OCI-LY3 (cell line): ENCODE data around the gene SLC4A8.

Source experiments
- H2AFZ ChIP-seq: fragments of 200-600, 300-600 bp; shearing (Covaris generic); 2 replicates; pipeline ENCODE4 v1.6.0; 2014; ENCODE audit warnings: antibody characterized with exemption, low read depth, low read length
- H3K27ac ChIP-seq: fragments of 200-600, 300-600 bp; sonication (generic); 2 replicates; pipeline ENCODE4 v1.5.1; 2014; ENCODE audit warnings: mild to moderate bottlenecking, low read length, moderate library complexity, mixed read lengths
- H3K27me3 ChIP-seq: fragments of 200-600, 300-600 bp; sonication (generic); 2 replicates; pipeline ENCODE4 v1.6.1; 2014; ENCODE audit warnings: low read depth, low read length, mixed read lengths
- H3K36me3 ChIP-seq: fragments of 200-600, 300-600 bp; sonication (generic); replicated peaks from 2 replicates; pipeline ENCODE3; 2014; ENCODE audit warnings: low read depth, low read length, mixed read lengths
- H3K4me1 ChIP-seq: fragments of 300-600, 200-600 bp; sonication (generic); 2 replicates; pipeline ENCODE4 v1.6.1; 2014; ENCODE audit warnings: low read length, mixed read lengths
- H3K4me2 ChIP-seq: fragments of 200-600, 300-600 bp; sonication (generic); 2 replicates; pipeline ENCODE4 v1.6.1; 2014; ENCODE audit warnings: low read length, mixed read lengths
- H3K4me3 ChIP-seq: fragments of 300-600, 200-600 bp; sonication (generic); 2 replicates; pipeline ENCODE4 v1.5.1; 2014; ENCODE audit warnings: antibody characterized with exemption, mild to moderate bottlenecking, low read length, moderate library complexity
- H3K79me2 ChIP-seq: fragments of 300-600, 200-600 bp; shearing (Covaris generic); 2 replicates; pipeline ENCODE4 v1.6.1; 2014; ENCODE audit warnings: mild to moderate bottlenecking, low read length, mixed read lengths
- H3K9ac ChIP-seq: fragments of 300-600, 200-600 bp; shearing (Covaris generic); 2 replicates; pipeline ENCODE4 v1.6.0; 2014; ENCODE audit warnings: mild to moderate bottlenecking, low read length, moderate library complexity
- H3K9me3 ChIP-seq: fragments of 200-600, 300-600 bp; shearing (Covaris generic); 2 replicates; pipeline ENCODE4 v1.6.1; 2014; ENCODE audit warnings: low read length, mixed read lengths; ENCODE audit not compliant: insufficient read depth
- H4K20me1 ChIP-seq: fragments of 200-600, 300-600 bp; sonication (generic); 2 replicates; pipeline ENCODE4 v1.6.1; 2016; ENCODE audit warnings: low read length, mixed read lengths; ENCODE audit not compliant: insufficient read depth
- CTCF ChIP-seq: fragments of 200-600, 300-600 bp; sonication (generic); IDR thresholded peaks from 2 replicates; pipeline ENCODE4 v1.5.1; 2014; ENCODE audit warnings: antibody characterized with exemption, low read length, low read depth
- EZH2phosphoT487 ChIP-seq: fragments of 200-600 bp; shearing (Covaris generic); IDR thresholded peaks from 2 replicates; pipeline ENCODE4 v1.6.1; 2018; ENCODE audit warnings: antibody characterized with exemption, mixed run types, low read depth

The SLC4A8 gene

GRCh38 chr12:51430196-51430895, 5.7 kb downstream of the SLC4A8 start:
- TF ChIP-seq EZH2phosphoT487 = no peak
- TF ChIP-seq CTCF = no peak
- peak overlapping the region; percentile 62 for H3K4me2 ChIP-seq
- H3K4me3 ChIP-seq = peak overlapping the region; percentile 13; the same call in 1 of the 2 replicates
- peak overlapping the region; percentile 33; the same call in 1 of the 2 replicates for H3K27ac ChIP-seq
- no peaks in the 10 kb centered on the region for H3K79me2 ChIP-seq
- no peaks in the 10 kb centered on the region for H3K9me3 ChIP-seq
- H3K27me3 ChIP-seq = no peaks in the 10 kb centered on the region
- H2AFZ ChIP-seq = no peak overlapping the region
- peaks cover 22% of the 10 kb centered on the region for H3K4me1 ChIP-seq
- no peaks in the 10 kb centered on the region for H3K36me3 ChIP-seq
- no peaks in the 10 kb centered on the region for H4K20me1 ChIP-seq
- H3K9ac ChIP-seq = no peak overlapping the region; the same call in 1 of the 2 replicates

GRCh38 chr12:51432921-51433320, 8.3 kb downstream of the SLC4A8 start:
- no peak overlapping the region for H2AFZ ChIP-seq
- no peaks in the 10 kb centered on the region for H4K20me1 ChIP-seq
- TF ChIP-seq EZH2phosphoT487 (no peak), CTCF (no peak)
- no peaks in the 10 kb centered on the region for H3K79me2 ChIP-seq
- no peaks in the 10 kb centered on the region for H3K9me3 ChIP-seq
- no peak overlapping the region for H3K4me3 ChIP-seq
- no peak overlapping the region for H3K4me2 ChIP-seq
- no peaks in the 10 kb centered on the region for H3K36me3 ChIP-seq
- peaks cover 16% of the 10 kb centered on the region for H3K4me1 ChIP-seq
- no peak overlapping the region for H3K9ac ChIP-seq
- no peak overlapping the region for H3K27ac ChIP-seq
- H3K27me3 ChIP-seq = no peaks in the 10 kb centered on the region

GRCh38 chr12:51434305-51434704, 9.7 kb downstream of the SLC4A8 start:
- Histone ChIP-seq H2AFZ (no peak overlapping the region), H3K79me2 (no peaks in the 10 kb centered on the region), H3K27me3 (no peaks in the 10 kb centered on the region), H3K9ac (no peak overlapping the region), H3K4me1 (peaks cover 14% of the 10 kb centered on the region), H4K20me1 (no peaks in the 10 kb centered on the region), H3K9me3 (no peaks in the 10 kb centered on the region), H3K4me3 (no peak overlapping the region), H3K4me2 (no peak overlapping the region), H3K36me3 (no peaks in the 10 kb centered on the region), H3K27ac (no peak overlapping the region)
- no peak for TF ChIP-seq EZH2phosphoT487
- no peak for TF ChIP-seq CTCF

GRCh38 chr12:51437431-51437830, 12.8 kb downstream of the SLC4A8 start:
- H3K9me3 ChIP-seq = no peaks in the 10 kb centered on the region
- H3K79me2 ChIP-seq = no peaks in the 10 kb centered on the region
- 0 out of 2 replicates have a peak, but pooled peaks cover 5% of the 10 kb centered on the region for H3K4me1 ChIP-seq
- H2AFZ ChIP-seq = no peak overlapping the region
- no peak overlapping the region for H3K27ac ChIP-seq
- H3K4me3 ChIP-seq = no peak overlapping the region
- H3K27me3 ChIP-seq = no peaks in the 10 kb centered on the region
- no peak overlapping the region for H3K4me2 ChIP-seq
- TF ChIP-seq EZH2phosphoT487 (no peak), CTCF (no peak)
- no peaks in the 10 kb centered on the region for H4K20me1 ChIP-seq
- H3K9ac ChIP-seq = no peak overlapping the region
- no peaks in the 10 kb centered on the region for H3K36me3 ChIP-seq
